Tibial nerve (tissue), 4 donors: ENCODE measurements around the gene FLYWCH2. TPM values are rescaled to one million over a fixed set of nuclear protein-coding genes. Genes with fewer than 3 reads are reported as not detected.

ENCODE experiments used
- DNase-seq, 2 donors: peaks; one replicate each; pipeline ENCODE4 v3.0.0-alpha.2; 2019; ENCODE audit warnings: low spot score in 2 of 2
- H3K27ac ChIP-seq, 4 donors: fragments of 200-600 bp; sonication (generic) in 3 of 4; one replicate each; pipeline ENCODE4 v1.5.1; 2017 to 2019; ENCODE audit warnings: mild to moderate bottlenecking in 1 of 4
- H3K27me3 ChIP-seq, 2 donors: fragments of 200-600 bp; sonication (generic) in 1 of 2; one replicate each; pipeline versions ENCODE4 v1.5.1 to v1.6.0; 2017 to 2019
- H3K36me3 ChIP-seq, 3 donors: fragments of 200-600 bp; sonication (generic); one replicate each; pipeline ENCODE4 v1.5.1; 2018 to 2019
- H3K4me1 ChIP-seq, 4 donors: fragments of 200-600 bp; sonication (generic) in 3 of 4; one replicate each; pipeline ENCODE4 v1.5.1; 2017 to 2019
- H3K4me3 ChIP-seq, 4 donors: fragments of 200-600 bp; sonication (generic) in 3 of 4; one replicate each; pipeline ENCODE4 v1.5.1; 2017 to 2019; ENCODE audit warnings: mild to moderate bottlenecking in 1 of 4, moderate library complexity in 1 of 4
- H3K9me3 ChIP-seq, 4 donors: fragments of 200-600 bp; sonication (generic) in 3 of 4; one replicate each; pipeline ENCODE4 v1.5.1; 2017 to 2019
- CTCF ChIP-seq, 5 experiments: fragments of 200-600 bp in 3 of 5; fragments of 450-650 bp in 2 of 5; sonication (generic) in 3 of 5; IDR thresholded peaks; one replicate each; pipeline ENCODE4 v1.5.1; 2016 to 2019; ENCODE audit warnings: antibody characterized with exemption in 5 of 5, mild to moderate bottlenecking in 3 of 5, moderate library complexity in 2 of 5
- EP300 ChIP-seq, 2 donors: sonication (generic); formaldehyde crosslinking; IDR thresholded peaks; one replicate each; pipeline ENCODE4 v1.6.1; 2017; ENCODE audit warnings: antibody characterized with exemption in 2 of 2, mild to moderate bottlenecking in 1 of 2
- POLR2A ChIP-seq, 2 donors: fragments of 450-650 bp; IDR thresholded peaks; one replicate each; pipeline ENCODE4 v1.6.1; 2017; ENCODE audit warnings: antibody characterized with exemption in 2 of 2, mild to moderate bottlenecking in 2 of 2, moderate library complexity in 2 of 2
- WGBS, 2 donors: methylation state at CpG; one replicate each; pipeline ENCODE4 v1.1.5; 2018; 5-methylcytosine and 5-hydroxymethylcytosine counted together
- total RNA-seq, 4 donors: library from RNA; depleted of rRNA; stranded (reverse); fragments of >200 nt; gene quantifications; one replicate each; pipeline ENCODE4 v1.1.0, GENCODE V29; 2016

FLYWCH2 gene
- total RNA-seq, 4 donors from 2014 or later, result 66.2 to 76.8 (median 72.8) TPM

- H3K36me3 ChIP-seq, result peaks cover 0 to 60% (median 0%) of the 10 kb centered on the region in 3 donors
These were observed 14.1 kb downstream of the FLYWCH2 start for GRCh38 chr16:2897110-2897509.

GRCh38 chr16:2898831-2899563 is 16.0 kb downstream of the FLYWCH2 start:
- DNase-seq, result no peak
- WGBS, 2 donors, result 71 to 79% methylated on average over 9 to 10 of the region's 10 CpGs
- Histone ChIP-seq H3K4me1 (peaks cover 0 to 7% (median 3%) of the 10 kb centered on the region in 4 donors), H3K4me3 (no peak overlapping the region), H3K36me3 (peaks cover 0 to 60% (median 0%) of the 10 kb centered on the region in 3 donors), H3K27me3 (no peaks in the 10 kb centered on the region), H3K9me3 (no peaks in the 10 kb centered on the region), H3K27ac (no peak overlapping the region)
- no peak for TF ChIP-seq EP300 (IDR thresholded peaks at IDR 0.05)
- TF ChIP-seq POLR2A (IDR thresholded peaks at IDR 0.05), result no peak
- TF ChIP-seq CTCF (IDR thresholded peaks at IDR 0.05), result no peak

More at GRCh38 chr16:2897110-2897509, 14.1 kb downstream of the FLYWCH2 start:
- DNase-seq, result no peak
- Histone ChIP-seq H3K9me3 (no peaks in the 10 kb centered on the region), H3K4me3 (no peak overlapping the region), H3K4me1 (no peaks in the 10 kb centered on the region), H3K27ac (no peak overlapping the region), H3K27me3 (no peaks in the 10 kb centered on the region)
- WGBS, 2 donors, result 81 to 84% methylated on average over 7 of the region's 7 CpGs
- TF ChIP-seq CTCF (IDR thresholded peaks at IDR 0.05) (no peak), EP300 (IDR thresholded peaks at IDR 0.05) (no peak), POLR2A (IDR thresholded peaks at IDR 0.05) (no peak)

GRCh38 chr16:2899564-2900072 is 16.6 kb downstream of the FLYWCH2 start:
- 84 to 90% methylated on average over 12 of the region's 13 CpGs for WGBS, 2 donors
- no peak overlapping the region for H3K27ac ChIP-seq
- no peaks in the 10 kb centered on the region for H3K27me3 ChIP-seq
- H3K9me3 ChIP-seq, result no peaks in the 10 kb centered on the region
- TF ChIP-seq EP300 (IDR thresholded peaks at IDR 0.05) (no peak), POLR2A (IDR thresholded peaks at IDR 0.05) (no peak), CTCF (IDR thresholded peaks at IDR 0.05) (no peak)
- peaks cover 0 to 60% (median 0%) of the 10 kb centered on the region in 3 donors for H3K36me3 ChIP-seq
- no peak overlapping the region for H3K4me3 ChIP-seq
- DNase-seq, result no peak
- peaks cover 0 to 9% (median 4%) of the 10 kb centered on the region in 4 donors for H3K4me1 ChIP-seq

GRCh38 chr16:2900526-2901075 is 17.6 kb downstream of the FLYWCH2 start:
- no peak for TF ChIP-seq EP300 (IDR thresholded peaks at IDR 0.05)
- TF ChIP-seq POLR2A (IDR thresholded peaks at IDR 0.05), result no peak
- no peak for TF ChIP-seq CTCF (IDR thresholded peaks at IDR 0.05)
- 88 to 91% methylated on average over 15 of the region's 15 CpGs for WGBS, 2 donors
- H3K36me3 ChIP-seq, result peaks cover 0 to 57% (median 0%) of the 10 kb centered on the region in 3 donors
- H3K4me3 ChIP-seq, result no peak overlapping the region
- no peak for DNase-seq
- no peak overlapping the region for H3K27ac ChIP-seq
- no peaks in the 10 kb centered on the region for H3K9me3 ChIP-seq
- H3K4me1 ChIP-seq, result peaks cover 0 to 9% (median 4%) of the 10 kb centered on the region in 4 donors
- H3K27me3 ChIP-seq, result no peaks in the 10 kb centered on the region
